Fibroblast of mammary gland (primary cell): ENCODE results near the gene DGUOK.

Experiments
- DNase-seq: peaks from one replicate; pipeline ENCODE4 v3.0.0-alpha.2; 2010; ENCODE audit warnings: low read depth
- H3K4me3 ChIP-seq: 2 replicates; pipeline ENCODE4 v1.5.1; 2011; ENCODE audit warnings: low read depth, mild to moderate bottlenecking, low read length, moderate library complexity; ENCODE audit not compliant: control insufficient read depth
- TF ChIP-seq, protein P1 (sequence below): conservative IDR thresholded peaks from 2 replicates; pipeline ENCODE4 v1.5.1; 2011; ENCODE audit warnings: low read depth, low read length, inconsistent platforms; ENCODE audit not compliant: control insufficient read depth, insufficient read depth

Gene DGUOK

GRCh38 chr2:74004212-74005182, 77.8 kb downstream of the DGUOK start:
- no peak for DNase-seq
- TF ChIP-seq, protein P1, sequence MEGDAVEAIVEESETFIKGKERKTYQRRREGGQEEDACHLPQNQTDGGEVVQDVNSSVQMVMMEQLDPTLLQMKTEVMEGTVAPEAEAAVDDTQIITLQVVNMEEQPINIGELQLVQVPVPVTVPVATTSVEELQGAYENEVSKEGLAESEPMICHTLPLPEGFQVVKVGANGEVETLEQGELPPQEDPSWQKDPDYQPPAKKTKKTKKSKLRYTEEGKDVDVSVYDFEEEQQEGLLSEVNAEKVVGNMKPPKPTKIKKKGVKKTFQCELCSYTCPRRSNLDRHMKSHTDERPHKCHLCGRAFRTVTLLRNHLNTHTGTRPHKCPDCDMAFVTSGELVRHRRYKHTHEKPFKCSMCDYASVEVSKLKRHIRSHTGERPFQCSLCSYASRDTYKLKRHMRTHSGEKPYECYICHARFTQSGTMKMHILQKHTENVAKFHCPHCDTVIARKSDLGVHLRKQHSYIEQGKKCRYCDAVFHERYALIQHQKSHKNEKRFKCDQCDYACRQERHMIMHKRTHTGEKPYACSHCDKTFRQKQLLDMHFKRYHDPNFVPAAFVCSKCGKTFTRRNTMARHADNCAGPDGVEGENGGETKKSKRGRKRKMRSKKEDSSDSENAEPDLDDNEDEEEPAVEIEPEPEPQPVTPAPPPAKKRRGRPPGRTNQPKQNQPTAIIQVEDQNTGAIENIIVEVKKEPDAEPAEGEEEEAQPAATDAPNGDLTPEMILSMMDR: no peak
- no peak overlapping the region for H3K4me3 ChIP-seq

DNA sequence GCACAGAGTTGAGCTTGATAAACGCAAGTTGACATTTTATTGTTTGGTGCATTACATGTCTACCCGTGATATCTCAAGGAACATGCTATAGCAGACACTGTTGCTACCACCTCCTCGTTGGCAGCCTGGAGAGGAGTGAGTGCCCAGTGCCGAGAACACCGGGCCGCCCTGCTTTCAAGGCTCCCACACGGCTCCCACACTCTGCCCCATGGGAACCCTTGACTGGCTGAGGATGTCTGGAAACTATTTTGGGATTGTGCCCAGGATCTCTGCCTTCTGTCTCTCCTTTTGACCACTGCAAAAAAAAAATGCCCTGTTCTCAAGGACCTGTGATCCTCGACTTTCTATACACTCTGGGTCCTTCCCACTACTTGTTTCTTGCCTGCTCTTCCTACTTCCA, 79.1 kb downstream of the DGUOK start:
- peak; percentile 57 for DNase-seq
- H3K4me3 ChIP-seq: no peak overlapping the region
- TF ChIP-seq, protein P1: no peak

DNA sequence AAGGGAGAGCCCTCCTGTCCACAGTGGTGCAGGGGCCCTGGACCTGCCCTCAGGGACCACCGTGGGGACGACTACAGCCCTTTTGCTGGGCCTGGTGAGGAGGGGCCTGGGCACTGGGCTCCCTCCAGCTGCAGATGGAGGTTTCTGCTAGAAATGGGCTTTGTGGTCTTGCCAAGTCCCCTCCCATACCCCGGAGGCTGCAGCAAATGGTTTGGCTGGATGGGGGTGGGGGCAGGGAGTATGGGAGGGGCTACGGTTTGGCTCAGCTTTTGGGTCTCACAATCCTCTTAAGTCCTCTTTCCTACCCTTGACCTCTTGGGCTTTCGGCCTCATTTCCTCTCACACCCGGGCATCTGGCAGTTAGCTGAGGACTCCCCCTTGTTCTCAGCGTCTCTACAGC, 79.8 kb downstream of the DGUOK start:
- H3K4me3 ChIP-seq: no peak overlapping the region
- TF ChIP-seq, protein P1: no peak
- no peak for DNase-seq

DNA sequence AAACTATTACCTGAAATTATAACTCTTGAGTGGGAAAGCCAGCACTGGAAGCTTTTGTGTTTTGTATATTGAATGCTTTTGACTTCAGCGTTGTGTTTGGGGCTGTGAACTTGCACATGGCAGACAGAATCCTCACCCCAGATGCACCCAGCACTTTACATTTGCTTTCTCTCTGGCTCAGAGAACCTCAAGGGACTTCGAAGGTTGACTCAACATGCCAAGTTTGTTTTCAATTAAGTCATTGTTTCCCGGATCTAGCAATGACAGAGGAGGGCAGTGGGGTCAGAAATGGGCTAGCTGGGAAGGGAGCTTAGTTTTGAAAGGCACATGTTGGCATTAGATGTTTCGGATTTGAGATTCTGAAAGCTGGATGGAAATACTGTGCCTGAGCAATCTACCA, 80.4 kb downstream of the DGUOK start:
- TF ChIP-seq, protein P1: no peak
- DNase-seq: peak; percentile 78
- H3K4me3 ChIP-seq: no peak overlapping the region

DNA sequence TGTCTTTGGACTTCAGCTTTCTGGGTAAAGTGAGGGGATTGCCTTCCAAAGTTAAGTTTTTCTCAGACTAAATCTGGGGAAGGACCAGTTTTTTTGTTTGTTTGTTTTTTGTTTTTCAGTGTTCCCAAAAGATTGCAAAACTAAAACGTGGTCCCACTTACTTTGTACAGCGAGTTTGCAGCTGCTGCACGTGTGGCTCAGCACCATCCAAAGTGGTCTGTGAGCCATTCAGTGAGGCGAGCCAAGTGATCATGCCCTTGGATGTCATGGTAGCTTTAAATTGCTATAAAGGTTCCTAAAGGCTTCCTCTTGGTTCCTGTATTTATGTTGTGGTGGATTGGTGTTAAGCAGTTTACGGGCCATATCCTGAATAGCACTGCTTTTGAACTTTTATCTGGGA, 81.0 kb downstream of the DGUOK start:
- DNase-seq: no peak
- H3K4me3 ChIP-seq: no peak overlapping the region
- TF ChIP-seq, protein P1: no peak
